HFF-Myc (cell line): ENCODE data around the gene ATG10.
"Not testable (repeated sequence)": the region's sequence is repeated elsewhere in the genome, so short reads cannot be mapped to it uniquely, and the experiment has no call there.

Experiments used
- DNase-seq: peaks from one replicate; pipeline ENCODE4 v3.0.0-alpha.2; 2011; ENCODE audit warnings: low read depth; ENCODE audit errors: extremely low read depth
- H3K4me3 ChIP-seq: replicated peaks from 2 replicates; pipeline ENCODE4 v1.5.1; 2011; ENCODE audit warnings: low read depth, mild to moderate bottlenecking, control low read depth, low read length
- TF ChIP-seq, protein P1 (sequence below): IDR thresholded peaks from 2 replicates; pipeline ENCODE4 v1.5.1; 2012; ENCODE audit warnings: mild to moderate bottlenecking, low read depth, low read length, control low read depth; ENCODE audit errors: missing control alignments

Gene ATG10

GRCh38 chr5:82054004-82054710 lies 82.3 kb downstream of the ATG10 start:
- DNase-seq, result no peak
- no peak overlapping the region for H3K4me3 ChIP-seq
- TF ChIP-seq, protein P1, sequence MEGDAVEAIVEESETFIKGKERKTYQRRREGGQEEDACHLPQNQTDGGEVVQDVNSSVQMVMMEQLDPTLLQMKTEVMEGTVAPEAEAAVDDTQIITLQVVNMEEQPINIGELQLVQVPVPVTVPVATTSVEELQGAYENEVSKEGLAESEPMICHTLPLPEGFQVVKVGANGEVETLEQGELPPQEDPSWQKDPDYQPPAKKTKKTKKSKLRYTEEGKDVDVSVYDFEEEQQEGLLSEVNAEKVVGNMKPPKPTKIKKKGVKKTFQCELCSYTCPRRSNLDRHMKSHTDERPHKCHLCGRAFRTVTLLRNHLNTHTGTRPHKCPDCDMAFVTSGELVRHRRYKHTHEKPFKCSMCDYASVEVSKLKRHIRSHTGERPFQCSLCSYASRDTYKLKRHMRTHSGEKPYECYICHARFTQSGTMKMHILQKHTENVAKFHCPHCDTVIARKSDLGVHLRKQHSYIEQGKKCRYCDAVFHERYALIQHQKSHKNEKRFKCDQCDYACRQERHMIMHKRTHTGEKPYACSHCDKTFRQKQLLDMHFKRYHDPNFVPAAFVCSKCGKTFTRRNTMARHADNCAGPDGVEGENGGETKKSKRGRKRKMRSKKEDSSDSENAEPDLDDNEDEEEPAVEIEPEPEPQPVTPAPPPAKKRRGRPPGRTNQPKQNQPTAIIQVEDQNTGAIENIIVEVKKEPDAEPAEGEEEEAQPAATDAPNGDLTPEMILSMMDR, result no peak

DNA sequence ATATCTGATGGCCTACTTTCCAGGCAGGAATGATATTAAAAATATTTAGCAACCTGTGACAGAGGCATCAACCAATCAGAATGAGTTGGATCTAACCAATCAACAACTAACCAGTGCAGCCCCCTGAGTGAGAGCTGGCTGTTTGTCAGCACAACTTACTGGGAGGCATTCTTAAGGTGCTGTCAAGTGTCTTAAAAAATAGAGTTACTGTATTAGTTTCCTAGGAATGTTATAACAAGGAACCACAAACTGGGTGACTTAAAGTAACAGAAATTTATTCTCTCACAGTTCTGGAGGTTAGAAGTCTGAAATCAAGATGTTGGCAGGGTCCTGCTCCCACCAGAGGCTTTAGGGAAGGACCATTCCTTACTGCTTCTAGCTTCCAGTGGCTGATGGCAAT lies 85.2 kb downstream of the ATG10 start:
- TF ChIP-seq, protein P1, result no peak
- no peak overlapping the region for H3K4me3 ChIP-seq
- no peak for DNase-seq

DNA sequence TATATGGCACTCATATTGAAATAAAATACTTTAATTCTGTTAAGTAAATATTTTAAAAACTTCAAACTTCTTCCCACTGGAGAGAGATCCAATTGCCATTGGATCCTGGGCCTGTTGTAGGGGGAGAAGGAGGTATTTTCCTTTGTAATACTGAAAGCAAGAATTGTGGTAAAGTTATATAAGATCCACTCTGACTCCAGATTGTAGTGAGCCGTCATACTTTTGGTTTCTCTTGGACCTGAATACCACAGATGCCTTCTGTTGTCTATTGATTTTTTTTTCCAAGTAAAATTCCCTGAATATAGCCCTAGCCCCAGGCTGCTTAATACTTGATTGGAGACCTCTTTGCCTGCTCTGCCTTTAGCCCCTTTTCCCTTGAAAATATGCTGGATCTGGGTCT lies 86.9 kb downstream of the ATG10 start:
- no peak for DNase-seq
- H3K4me3 ChIP-seq, result no peak overlapping the region
- TF ChIP-seq, protein P1, result no peak

DNA sequence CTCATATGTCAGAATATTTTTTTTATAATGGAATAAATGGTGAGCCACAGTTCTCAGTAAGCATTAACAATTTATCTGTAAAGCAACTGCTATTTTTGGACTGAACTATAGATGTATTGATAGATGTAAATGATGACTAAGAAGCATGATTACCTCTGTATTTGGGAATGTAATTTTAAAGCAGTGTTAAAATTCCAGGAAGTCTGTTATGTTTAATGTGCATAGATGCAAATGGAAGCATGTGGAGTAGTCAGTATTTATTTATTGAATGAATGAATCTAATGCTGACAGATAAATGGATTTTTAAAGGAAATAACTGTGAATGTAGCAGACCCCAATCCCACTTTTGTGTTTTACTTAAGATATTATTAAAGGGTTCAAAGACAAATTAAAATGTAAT lies 95.0 kb downstream of the ATG10 start:
- H3K4me3 ChIP-seq, result no peak overlapping the region
- TF ChIP-seq, protein P1, result no peak
- no peak for DNase-seq

DNA sequence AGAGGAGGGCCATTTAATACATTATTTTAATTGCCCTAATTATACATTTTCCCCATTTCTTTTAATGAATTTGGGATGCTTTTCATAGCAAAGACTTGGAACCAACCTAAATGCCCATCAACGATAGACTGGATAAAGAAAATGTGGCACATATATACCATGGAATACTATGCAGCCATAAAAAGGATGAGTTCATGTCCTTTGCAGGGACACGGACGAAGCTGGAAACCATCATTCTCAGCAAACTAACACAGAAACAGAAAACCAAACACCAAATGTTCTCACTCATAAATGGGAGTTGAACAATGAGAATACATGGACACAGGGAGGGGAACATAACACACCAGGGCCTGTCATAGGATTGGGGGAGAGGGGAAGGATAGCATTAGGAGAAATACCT lies 96.2 kb downstream of the ATG10 start:
- not testable (repeated sequence) for H3K4me3 ChIP-seq, DNase-seq

- H3K4me3 ChIP-seq, result no peak overlapping the region
- no peak for DNase-seq
- TF ChIP-seq, protein P1, result no peak
Observed at GRCh38 chr5:82068723-82069122, 96.9 kb downstream of the ATG10 start.

- TF ChIP-seq, protein P1, result no peak
- no peak for DNase-seq
- no peak overlapping the region for H3K4me3 ChIP-seq
Observed at GRCh38 chr5:82072138-82072537, 100.3 kb downstream of the ATG10 start.
